BJ (cell line): Measurements from ENCODE around the gene LDLR. TPM values are rescaled to one million over a fixed set of nuclear protein-coding genes. Genes with fewer than 3 reads are reported as not detected.
A peak's percentile ranks its signal among the peaks of the same experiment; 100 is the strongest.

Experiments used
- CTCF ChIA-PET: fragments of 350-600 bp; formaldehyde crosslinking; extraction: SDS; loops from one replicate; lab custom pipeline; 2021; ENCODE audit warnings: antibody characterized with exemption, inconsistent platforms; lab: Yijun Ruan, JAX
- POLR2A ChIA-PET: fragments of 300-600 bp; sonication (Branson Sonifier 250); formaldehyde crosslinking; extraction: SDS; loops from one replicate; lab custom pipeline; 2021; ENCODE audit warnings: antibody characterized with exemption; lab: Charles Lee
- DNase-seq: peaks from one replicate; pipeline ENCODE4 v3.0.0-alpha.2; 2011; ENCODE audit warnings: low read depth
- H3K27me3 ChIP-seq: 2 replicates; pipeline ENCODE4 v1.6.0; 2011; ENCODE audit warnings: low read length; ENCODE audit not compliant: control insufficient read depth, insufficient read depth
- H3K36me3 ChIP-seq: 2 replicates; pipeline ENCODE4 v1.5.1; 2011; ENCODE audit warnings: low read length; ENCODE audit not compliant: control insufficient read depth, insufficient read depth
- H3K4me3 ChIP-seq: 2 replicates; pipeline ENCODE4 v1.5.1; 2011; ENCODE audit warnings: low read depth, mild to moderate bottlenecking, control low read depth, low read length
- CTCF ChIP-seq: IDR thresholded peaks from 2 replicates; pipeline ENCODE4 v1.5.1; 2011; ENCODE audit warnings: low read depth, mild to moderate bottlenecking, control low read depth, inconsistent platforms, low read length, moderate library complexity; ENCODE audit not compliant: insufficient read depth
- polyA minus RNA-seq: library from RNA; depleted of rRNA, polyadenylated mRNA; stranded (reverse); fragments of >200 nt; gene quantifications from 2 replicates; pipeline ENCODE4 v1.2.3, GENCODE V29; 2011; rRNA and poly(A)+ RNA removed
- polyA plus RNA-seq: library from polyadenylated mRNA; depleted of rRNA; stranded (reverse); fragments of >200 nt; gene quantifications from 2 replicates; pipeline ENCODE4 v1.2.3, GENCODE V29; 2011; rRNA removed

The LDLR gene
- 20.2 and 60.0 TPM in 2 replicates for polyA plus RNA-seq
- polyA minus RNA-seq = 32.4 and 35.5 TPM in 2 replicates

- DNase-seq = peak; percentile 73
- Histone ChIP-seq H3K27me3 (no peaks in the 10 kb centered on the region), H3K4me3 (peak within 1 kb of the TSS; percentile 63), H3K36me3 (0 out of 2 replicates have a peak, but pooled peaks cover 2% of the 10 kb centered on the region)
- ChIA-PET CTCF (interaction anchor here (1.3 to 2.8 kb wide), 3 partner anchors 54 to 153 kb away, joined by 3 to 16 read pairs (median 4); no protein-coding TSS in a partner anchor), POLR2A (interaction anchor here (0.5 to 0.6 kb wide), 2 partner anchors 99 to 204 kb away, joined by 3 to 5 read pairs; no protein-coding TSS in a partner anchor)
- no peak for TF ChIP-seq CTCF
Measured at GRCh38 chr19:11089254-11090013, at the start of gene LDLR. Gene LDLR (plus strand): TSS chr19:11089463. CDS start chr19:11089549, 86 bp downstream.

GRCh38 chr19:11041194-11041593 lies 48.1 kb upstream of the LDLR start:
- no peaks in the 10 kb centered on the region for H3K27me3 ChIP-seq
- no peak for TF ChIP-seq CTCF
- ChIA-PET POLR2A (interaction anchor here (0.6 kb wide), 1 partner anchor 97 kb away, joined by 4 read pairs; no protein-coding TSS in a partner anchor), CTCF (interaction anchor here (1.0 kb wide), 1 partner anchor 85 kb away, joined by 5 read pairs; no protein-coding TSS in a partner anchor)
- H3K36me3 ChIP-seq = peaks cover 17% of the 10 kb centered on the region
- DNase-seq = no peak
- H3K4me3 ChIP-seq = no peak overlapping the region

- Histone ChIP-seq H3K36me3 (peaks cover 17% of the 10 kb centered on the region), H3K4me3 (no peak overlapping the region), H3K27me3 (no peaks in the 10 kb centered on the region)
- CTCF ChIA-PET = no interaction called here
- POLR2A ChIA-PET = no interaction called here
- no peak for DNase-seq
- TF ChIP-seq CTCF = no peak
Measured at GRCh38 chr19:11041966-11042627, 47.2 kb upstream of the LDLR start.

GRCh38 chr19:11044431-11044830 lies 44.8 kb upstream of the LDLR start:
- ChIA-PET CTCF (interaction anchor here (2.1 kb wide), 1 partner anchor 9 kb away, joined by 13 read pairs; no protein-coding TSS in a partner anchor), POLR2A (no interaction called here)
- DNase-seq = no peak
- H3K4me3 ChIP-seq = no peak overlapping the region
- no peak for TF ChIP-seq CTCF
- H3K36me3 ChIP-seq = peaks cover 17% of the 10 kb centered on the region
- no peaks in the 10 kb centered on the region for H3K27me3 ChIP-seq

GRCh38 chr19:11045536-11045935 lies 43.7 kb upstream of the LDLR start:
- DNase-seq = no peak
- ChIA-PET CTCF (interaction anchor here (2.1 kb wide), 1 partner anchor 10 kb away, joined by 13 read pairs; no protein-coding TSS in a partner anchor), POLR2A (no interaction called here)
- H3K36me3 ChIP-seq = peaks cover 21% of the 10 kb centered on the region
- no peaks in the 10 kb centered on the region for H3K27me3 ChIP-seq
- no peak for TF ChIP-seq CTCF
- no peak overlapping the region for H3K4me3 ChIP-seq
